BJ (cell line): ENCODE results near the gene RCAN1. TPM values are rescaled to one million over a fixed set of nuclear protein-coding genes. Genes with fewer than 3 reads are reported as not detected.

Experiments
- CTCF ChIA-PET: fragments of 350-600 bp; formaldehyde crosslinking; extraction: SDS; loops from one replicate; lab custom pipeline; 2021; ENCODE audit warnings: antibody characterized with exemption, inconsistent platforms; lab: Yijun Ruan, JAX
- POLR2A ChIA-PET: fragments of 300-600 bp; sonication (Branson Sonifier 250); formaldehyde crosslinking; extraction: SDS; loops from one replicate; lab custom pipeline; 2021; ENCODE audit warnings: antibody characterized with exemption; lab: Charles Lee
- DNase-seq: peaks from one replicate; pipeline ENCODE4 v3.0.0-alpha.2; 2011; ENCODE audit warnings: low read depth
- H3K27me3 ChIP-seq: 2 replicates; pipeline ENCODE4 v1.6.0; 2011; ENCODE audit warnings: low read length; ENCODE audit not compliant: control insufficient read depth, insufficient read depth
- H3K36me3 ChIP-seq: 2 replicates; pipeline ENCODE4 v1.5.1; 2011; ENCODE audit warnings: low read length; ENCODE audit not compliant: control insufficient read depth, insufficient read depth
- H3K4me3 ChIP-seq: 2 replicates; pipeline ENCODE4 v1.5.1; 2011; ENCODE audit warnings: low read depth, mild to moderate bottlenecking, control low read depth, low read length
- polyA plus RNA-seq: library from polyadenylated mRNA; depleted of rRNA; stranded (reverse); fragments of >200 nt; gene quantifications from 2 replicates; pipeline ENCODE4 v1.2.3, GENCODE V29; 2011
- TF ChIP-seq, protein P1 (sequence below): IDR thresholded peaks from 2 replicates; pipeline ENCODE4 v1.5.1; 2011; ENCODE audit warnings: low read depth, mild to moderate bottlenecking, control low read depth, inconsistent platforms, low read length, moderate library complexity; ENCODE audit not compliant: insufficient read depth

The RCAN1 gene
- polyA plus RNA-seq, 1 experiment = 56.2 TPM

- Histone ChIP-seq H3K27me3 (no peaks in the 10 kb centered on the region), H3K36me3 (no peaks in the 10 kb centered on the region), H3K4me3 (no peak overlapping the region)
- ChIA-PET POLR2A (no interaction called here), CTCF (interaction anchor here (1.4 kb wide), 1 partner anchor 88 kb away, joined by 5 read pairs; no protein-coding TSS in a partner anchor)
- DNase-seq = no peak
- TF ChIP-seq, protein P1, sequence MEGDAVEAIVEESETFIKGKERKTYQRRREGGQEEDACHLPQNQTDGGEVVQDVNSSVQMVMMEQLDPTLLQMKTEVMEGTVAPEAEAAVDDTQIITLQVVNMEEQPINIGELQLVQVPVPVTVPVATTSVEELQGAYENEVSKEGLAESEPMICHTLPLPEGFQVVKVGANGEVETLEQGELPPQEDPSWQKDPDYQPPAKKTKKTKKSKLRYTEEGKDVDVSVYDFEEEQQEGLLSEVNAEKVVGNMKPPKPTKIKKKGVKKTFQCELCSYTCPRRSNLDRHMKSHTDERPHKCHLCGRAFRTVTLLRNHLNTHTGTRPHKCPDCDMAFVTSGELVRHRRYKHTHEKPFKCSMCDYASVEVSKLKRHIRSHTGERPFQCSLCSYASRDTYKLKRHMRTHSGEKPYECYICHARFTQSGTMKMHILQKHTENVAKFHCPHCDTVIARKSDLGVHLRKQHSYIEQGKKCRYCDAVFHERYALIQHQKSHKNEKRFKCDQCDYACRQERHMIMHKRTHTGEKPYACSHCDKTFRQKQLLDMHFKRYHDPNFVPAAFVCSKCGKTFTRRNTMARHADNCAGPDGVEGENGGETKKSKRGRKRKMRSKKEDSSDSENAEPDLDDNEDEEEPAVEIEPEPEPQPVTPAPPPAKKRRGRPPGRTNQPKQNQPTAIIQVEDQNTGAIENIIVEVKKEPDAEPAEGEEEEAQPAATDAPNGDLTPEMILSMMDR = no peak
Measured at GRCh38 chr21:34598931-34599400, 15.9 kb downstream of the RCAN1 start.

GRCh38 chr21:34597406-34597805 is 17.5 kb downstream of the RCAN1 start:
- H3K36me3 ChIP-seq = no peaks in the 10 kb centered on the region
- ChIA-PET CTCF (interaction anchor here (1.5 kb wide), 1 partner anchor 89 kb away, joined by 5 read pairs; no protein-coding TSS in a partner anchor), POLR2A (no interaction called here)
- H3K27me3 ChIP-seq = no peaks in the 10 kb centered on the region
- TF ChIP-seq, protein P1 = no peak
- no peak overlapping the region for H3K4me3 ChIP-seq
- DNase-seq = no peak

DNA sequence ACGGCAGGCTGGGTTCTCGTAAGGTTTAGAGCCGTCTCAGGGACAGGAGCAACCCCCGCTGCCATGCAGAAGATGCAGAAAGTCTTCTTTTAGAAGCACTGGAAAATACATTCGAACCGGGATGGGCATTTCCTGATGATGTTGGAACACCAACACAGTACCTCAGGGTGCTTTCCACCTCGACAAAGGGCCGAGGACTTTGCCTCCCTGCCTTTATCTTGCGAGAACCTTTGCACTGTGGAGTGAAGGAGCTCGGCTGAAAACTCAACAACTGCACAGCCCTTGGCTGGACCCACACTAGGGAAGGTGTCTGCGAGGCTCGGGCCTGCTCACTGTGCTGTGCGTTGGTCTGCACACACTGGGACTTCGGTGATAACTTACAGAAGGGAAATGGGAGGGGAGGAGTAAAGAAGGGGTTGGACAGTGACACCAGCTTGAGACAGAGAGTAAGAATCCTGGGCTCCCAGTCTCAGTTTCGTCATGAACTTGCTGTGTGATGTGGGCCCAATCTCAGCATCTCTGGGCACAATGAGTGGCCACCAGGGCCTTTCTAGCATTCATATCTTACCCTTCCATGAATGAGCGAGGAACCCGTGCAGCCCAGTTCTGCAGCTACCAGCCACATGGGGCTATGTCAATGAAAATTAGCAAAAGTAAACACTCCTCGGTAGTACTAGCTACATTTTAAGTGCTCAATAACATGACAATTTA is 18.2 kb downstream of the RCAN1 start:
- TF ChIP-seq, protein P1 = no peak
- Histone ChIP-seq H3K4me3 (no peak overlapping the region), H3K27me3 (no peaks in the 10 kb centered on the region), H3K36me3 (no peaks in the 10 kb centered on the region)
- CTCF ChIA-PET = interaction anchor here (1.4 to 1.8 kb wide), 3 partner anchors 14 to 88 kb away, joined by 5 to 7 read pairs (median 7); no protein-coding TSS in a partner anchor
- POLR2A ChIA-PET = no interaction called here
- DNase-seq = no peak

DNA sequence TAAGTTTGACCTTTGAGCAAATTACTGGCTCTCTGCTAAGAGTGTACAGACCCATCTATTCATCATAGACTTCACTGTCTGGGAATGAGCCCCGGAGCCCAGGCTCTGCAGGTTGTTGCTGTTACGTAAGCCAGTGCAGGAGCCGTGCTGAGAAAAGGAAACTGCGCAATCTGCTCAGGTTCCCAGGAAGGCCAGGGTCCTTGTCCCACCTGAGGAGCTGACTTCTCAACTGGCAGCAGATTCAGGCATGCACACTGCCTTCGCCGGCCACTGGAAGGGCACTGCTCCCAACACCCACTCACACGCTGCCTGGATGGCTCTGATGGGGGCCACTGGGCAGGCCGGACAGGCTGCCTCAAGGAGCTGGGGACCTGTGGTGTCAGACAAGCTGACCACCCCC is 19.5 kb downstream of the RCAN1 start:
- CTCF ChIA-PET = interaction anchor here (0.7 to 1.8 kb wide), 6 partner anchors 10 to 861 kb away, joined by 3 to 7 read pairs (median 3); no protein-coding TSS in a partner anchor
- no peak for DNase-seq

More for the DNA sequence above, 19.5 kb downstream of the RCAN1 start:
- Histone ChIP-seq H3K27me3 (no peaks in the 10 kb centered on the region), H3K4me3 (no peak overlapping the region), H3K36me3 (no peaks in the 10 kb centered on the region)
- POLR2A ChIA-PET = no interaction called here
- TF ChIP-seq, protein P1 = no peak
